Measurements from ENCODE around the gene DOK6. TPM values are rescaled to one million over a fixed set of nuclear protein-coding genes. Genes with fewer than 3 reads are reported as not detected.

Gene DOK6
- total and polyA plus RNA-seq, 8 donors: 0.15 to 1.3 (median 0.33) TPM

- DNase-seq (no peak), FAIRE-seq (no peak), ATAC-seq (no peak)
- Histone ChIP-seq H3K9me3 (no peaks in the 10 kb centered on the region), H3K4me3 (no peak overlapping the region), H3K36me3 (no peaks in the 10 kb centered on the region), H3K4me1 (no peaks in the 10 kb centered on the region), H3K27me3 (no peaks in the 10 kb centered on the region), H3K27ac (no peak overlapping the region)
- WGBS, 2 donors: 89 to 93% methylated on average over 1 of the region's 1 CpG
- intact Hi-C loops (cut with DNase I): no loop called here
- TF ChIP-seq CTCF (IDR thresholded peaks at IDR 0.05): no peak
Observed at GRCh38 chr18:69813559-69813958, 412.9 kb downstream of the DOK6 start.

- no peak for FAIRE-seq
- intact Hi-C loops (cut with DNase I): no loop called here
- WGBS, 2 donors: 70 to 77% methylated on average over 4 of the region's 4 CpGs
Observed at GRCh38 chr18:69814861-69815385, 414.2 kb downstream of the DOK6 start.

GRCh38 chr18:69817335-69817940 is 416.8 kb downstream of the DOK6 start:
- no peak for DNase-seq
- WGBS, 2 donors: 76 to 86% methylated on average over 5 of the region's 5 CpGs
- H3K27ac ChIP-seq: no peak overlapping the region
- no peaks in the 10 kb centered on the region for H3K9me3 ChIP-seq
- ATAC-seq: no peak
- H3K36me3 ChIP-seq: no peaks in the 10 kb centered on the region
- no peak for TF ChIP-seq CTCF (IDR thresholded peaks at IDR 0.05)
- H3K4me3 ChIP-seq: no peak overlapping the region
- FAIRE-seq: no peak
- H3K27me3 ChIP-seq: no peaks in the 10 kb centered on the region
- intact Hi-C loops (cut with DNase I): no loop called here
- H3K4me1 ChIP-seq: no peaks in the 10 kb centered on the region

More at GRCh38 chr18:69814861-69815385, 414.2 kb downstream of the DOK6 start:
- no peaks in the 10 kb centered on the region for H3K4me1 ChIP-seq
- no peak overlapping the region for H3K4me3 ChIP-seq
- no peaks in the 10 kb centered on the region for H3K9me3 ChIP-seq
- no peak for TF ChIP-seq CTCF (IDR thresholded peaks at IDR 0.05)
- no peak for ATAC-seq
- H3K36me3 ChIP-seq: no peaks in the 10 kb centered on the region
- DNase-seq: no peak
- no peak overlapping the region for H3K27ac ChIP-seq
- no peaks in the 10 kb centered on the region for H3K27me3 ChIP-seq

GRCh38 chr18:69819460-69819859 is 418.8 kb downstream of the DOK6 start:
- H3K36me3 ChIP-seq: no peaks in the 10 kb centered on the region
- no peaks in the 10 kb centered on the region for H3K27me3 ChIP-seq
- ATAC-seq (no peak), DNase-seq (no peak), FAIRE-seq (no peak)
- H3K4me3 ChIP-seq: no peak overlapping the region
- no peak overlapping the region for H3K27ac ChIP-seq
- 65 to 67% methylated on average over 2 of the region's 2 CpGs for WGBS, 2 donors
- H3K4me1 ChIP-seq: no peaks in the 10 kb centered on the region
- intact Hi-C loops (cut with DNase I): no loop called here
- no peaks in the 10 kb centered on the region for H3K9me3 ChIP-seq
- TF ChIP-seq CTCF (IDR thresholded peaks at IDR 0.05): no peak

GRCh38 chr18:69820538-69820937 is 419.9 kb downstream of the DOK6 start:
- Histone ChIP-seq H3K4me1 (no peaks in the 10 kb centered on the region), H3K27me3 (no peaks in the 10 kb centered on the region), H3K9me3 (no peaks in the 10 kb centered on the region), H3K4me3 (no peak overlapping the region), H3K36me3 (no peaks in the 10 kb centered on the region), H3K27ac (no peak overlapping the region)
- 88 to 91% methylated on average over 4 of the region's 4 CpGs for WGBS, 2 donors
- ATAC-seq (no peak), FAIRE-seq (no peak), DNase-seq (no peak)
- intact Hi-C loops (cut with DNase I): no loop called here
- no peak for TF ChIP-seq CTCF (IDR thresholded peaks at IDR 0.05)
